Karpas-422 (cell line): ENCODE data around the gene TNS4. TPM values are rescaled to one million over a fixed set of nuclear protein-coding genes. Genes with fewer than 3 reads are reported as not detected.

Source experiments
- DNase-seq: peaks from one replicate; pipeline ENCODE4 v3.0.0-alpha.2; 2015
- H2AFZ ChIP-seq: fragments of 200-600 bp; sonication (generic); 2 replicates; pipeline ENCODE4 v1.6.1; 2014; ENCODE audit warnings: antibody characterized with exemption, low read length, mixed read lengths
- H3K27ac ChIP-seq: fragments of 200-600 bp; sonication (generic); 2 replicates; pipeline ENCODE4 v1.5.1; 2014; ENCODE audit warnings: mild to moderate bottlenecking, low read length, moderate library complexity
- H3K27me3 ChIP-seq: fragments of 200-600 bp; sonication (generic); 2 replicates; pipeline ENCODE4 v1.6.1; 2014; ENCODE audit warnings: low read length, mixed read lengths
- H3K36me3 ChIP-seq: fragments of 200-600 bp; sonication (generic); 2 replicates; pipeline ENCODE4 v1.6.1; 2014; ENCODE audit warnings: low read length, mixed read lengths; ENCODE audit not compliant: insufficient read depth
- H3K4me1 ChIP-seq: fragments of 200-600 bp; sonication (generic); 2 replicates; pipeline ENCODE4 v1.6.1; 2014; ENCODE audit warnings: mild to moderate bottlenecking, low read length, mixed read lengths
- H3K4me2 ChIP-seq: fragments of 200-600 bp; sonication (generic); 2 replicates; pipeline ENCODE4 v1.6.1; 2014; ENCODE audit warnings: low read length, low read depth, mild to moderate bottlenecking; ENCODE audit not compliant: poor library complexity, severe bottlenecking
- H3K4me3 ChIP-seq: fragments of 200-600 bp; sonication (generic); 2 replicates; pipeline ENCODE4 v1.5.1; 2014; ENCODE audit warnings: mild to moderate bottlenecking, antibody characterized with exemption, low read length, mixed read lengths
- H3K79me2 ChIP-seq: fragments of 200-600 bp; sonication (generic); 2 replicates; pipeline ENCODE4 v1.6.1; 2014; ENCODE audit warnings: mild to moderate bottlenecking, low read length, mixed read lengths
- H3K9ac ChIP-seq: fragments of 200-600 bp; sonication (generic); 2 replicates; pipeline ENCODE4 v1.6.0; 2014; ENCODE audit warnings: low read length
- H3K9me2 ChIP-seq: fragments of 200-600 bp; sonication (generic), shearing (Covaris generic); replicated peaks from 2 replicates; pipeline ENCODE4 v1.6.0; 2014; ENCODE audit warnings: mild to moderate bottlenecking, low read length, moderate library complexity; ENCODE audit not compliant: insufficient read depth
- H3K9me3 ChIP-seq: fragments of 300-700, 200-600 bp; sonication (generic); 2 replicates; pipeline ENCODE4 v1.6.1; 2014; ENCODE audit warnings: low read length, mixed read lengths
- H4K20me1 ChIP-seq: fragments of 200-600 bp; sonication (generic); 2 replicates; pipeline ENCODE4 v1.6.1; 2014; ENCODE audit warnings: mild to moderate bottlenecking, antibody characterized with exemption, low read length, low read depth; ENCODE audit not compliant: insufficient read depth
- total RNA-seq: library from RNA; depleted of rRNA; stranded (reverse); fragments of >200 nt; shearing (Covaris generic); gene quantifications from 2 replicates; pipeline ENCODE4 v1.2.3, GENCODE V29; 2014; ENCODE audit warnings: low replicate concordance

TNS4 gene
- total RNA-seq, 1 experiment from 2014 or later: not detected

- H3K27ac ChIP-seq: no peak overlapping the region
- no peak overlapping the region for H3K4me3 ChIP-seq
- H4K20me1 ChIP-seq: no peaks in the 10 kb centered on the region
- no peaks in the 10 kb centered on the region for H3K9me3 ChIP-seq
- H3K9me2 ChIP-seq: no peaks in the 10 kb centered on the region
- no peak overlapping the region for H2AFZ ChIP-seq
- H3K9ac ChIP-seq: no peak overlapping the region
- no peaks in the 10 kb centered on the region for H3K27me3 ChIP-seq
- no peaks in the 10 kb centered on the region for H3K4me1 ChIP-seq
- H3K79me2 ChIP-seq: no peaks in the 10 kb centered on the region
- no peak for DNase-seq
- no peaks in the 10 kb centered on the region for H3K36me3 ChIP-seq
- no peak overlapping the region for H3K4me2 ChIP-seq
Measured at GRCh38 chr17:40440166-40440565, 61.3 kb downstream of the TNS4 start.

DNA sequence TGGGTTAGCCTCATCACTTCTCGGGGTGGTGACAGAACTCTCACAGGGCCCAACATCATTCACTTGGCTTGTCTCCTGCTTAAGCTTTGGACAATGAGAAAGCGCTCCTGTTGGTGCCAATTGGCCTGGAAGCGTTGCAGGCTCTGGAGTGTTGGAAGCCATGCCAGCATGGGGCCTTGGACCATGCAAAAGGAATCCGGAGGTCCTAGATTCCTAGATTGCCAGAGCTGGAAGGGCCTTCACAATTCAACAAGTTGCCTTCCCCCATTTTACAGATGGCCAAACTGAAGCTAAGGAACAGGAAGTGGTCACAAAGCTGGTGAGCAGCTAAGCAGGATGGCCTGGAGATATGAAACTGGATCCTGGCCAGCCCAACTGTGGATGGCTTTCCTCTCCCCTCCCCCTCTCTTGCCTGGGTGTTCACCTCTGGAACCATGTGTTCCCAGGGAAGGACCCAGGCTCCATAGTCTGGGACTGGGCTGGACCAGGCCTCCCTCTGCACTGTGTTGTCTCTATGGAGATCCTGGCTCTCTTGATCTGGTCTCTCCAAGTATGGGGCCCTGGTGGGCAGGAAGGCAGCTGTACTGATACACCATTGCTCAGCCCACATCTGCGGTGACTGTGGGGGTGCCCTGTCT lies 64.2 kb downstream of the TNS4 start:
- Histone ChIP-seq H3K79me2 (no peaks in the 10 kb centered on the region), H3K27me3 (no peaks in the 10 kb centered on the region), H3K9me3 (no peaks in the 10 kb centered on the region), H3K9me2 (no peaks in the 10 kb centered on the region), H4K20me1 (no peaks in the 10 kb centered on the region), H3K9ac (no peak overlapping the region), H3K27ac (no peak overlapping the region), H3K4me2 (no peak overlapping the region), H3K36me3 (no peaks in the 10 kb centered on the region), H2AFZ (no peak overlapping the region), H3K4me1 (no peaks in the 10 kb centered on the region), H3K4me3 (no peak overlapping the region)
- DNase-seq: no peak

GRCh38 chr17:40436636-40437035 lies 64.8 kb downstream of the TNS4 start:
- DNase-seq: no peak
- Histone ChIP-seq H3K4me3 (no peak overlapping the region), H3K4me1 (no peaks in the 10 kb centered on the region), H3K9me2 (no peaks in the 10 kb centered on the region), H3K9me3 (no peaks in the 10 kb centered on the region), H3K27ac (no peak overlapping the region), H3K9ac (no peak overlapping the region), H4K20me1 (no peaks in the 10 kb centered on the region), H3K36me3 (no peaks in the 10 kb centered on the region), H3K4me2 (no peak overlapping the region), H3K27me3 (no peaks in the 10 kb centered on the region), H3K79me2 (no peaks in the 10 kb centered on the region), H2AFZ (no peak overlapping the region)

DNA sequence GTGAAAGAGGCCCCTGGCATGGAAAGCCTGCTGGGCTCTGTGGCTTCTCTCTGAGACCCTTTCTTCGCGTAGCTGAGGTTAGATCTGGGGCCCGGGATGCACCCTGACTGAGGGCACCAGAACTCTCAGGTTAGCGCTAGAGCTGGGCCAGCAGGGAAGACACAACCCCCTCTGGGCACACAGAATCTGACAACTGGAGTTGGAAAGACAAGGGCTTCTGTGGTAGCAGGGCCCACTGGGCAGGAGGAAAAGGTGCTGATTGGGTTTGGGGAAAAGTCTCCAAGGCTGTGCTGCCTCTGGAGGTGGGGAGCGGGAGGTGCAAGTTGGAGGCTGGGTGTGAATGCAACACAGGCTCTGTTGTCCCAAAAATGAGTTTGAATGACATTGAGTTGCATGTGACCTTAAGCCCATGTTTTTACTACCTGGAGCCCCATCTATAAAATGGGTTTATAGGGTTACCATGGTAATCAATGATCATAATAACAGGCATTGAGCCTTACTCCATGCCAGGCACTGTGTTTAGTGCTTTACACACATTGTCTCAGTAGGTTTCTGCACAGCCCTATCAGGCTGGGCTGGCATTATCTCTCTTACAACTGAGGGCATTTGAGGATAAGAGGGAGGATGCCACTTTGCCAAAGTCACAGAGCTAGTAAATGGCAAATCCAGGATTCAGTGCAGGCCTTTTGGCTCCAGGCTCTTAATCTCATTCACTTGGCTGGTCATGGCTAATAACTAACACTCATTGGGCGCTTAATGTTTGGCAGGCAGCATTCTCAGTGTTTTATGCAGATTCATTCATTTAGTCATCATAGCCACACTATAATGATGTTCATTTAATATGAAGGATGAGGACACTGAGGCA lies 67.6 kb downstream of the TNS4 start:
- Histone ChIP-seq H3K4me2 (no peak overlapping the region), H3K9ac (no peak overlapping the region), H3K36me3 (no peaks in the 10 kb centered on the region), H3K27me3 (no peaks in the 10 kb centered on the region), H3K9me3 (no peaks in the 10 kb centered on the region), H2AFZ (no peak overlapping the region), H3K4me3 (no peak overlapping the region), H3K79me2 (no peaks in the 10 kb centered on the region), H3K4me1 (no peaks in the 10 kb centered on the region), H3K9me2 (no peaks in the 10 kb centered on the region), H4K20me1 (no peaks in the 10 kb centered on the region), H3K27ac (no peak overlapping the region)
- DNase-seq: peak; percentile 66

- Histone ChIP-seq H3K79me2 (no peaks in the 10 kb centered on the region), H3K9me2 (no peaks in the 10 kb centered on the region), H3K4me3 (no peak overlapping the region), H3K27ac (no peak overlapping the region), H3K4me2 (no peak overlapping the region), H3K27me3 (no peaks in the 10 kb centered on the region), H3K9me3 (no peaks in the 10 kb centered on the region), H3K4me1 (no peaks in the 10 kb centered on the region), H3K9ac (no peak overlapping the region), H3K36me3 (no peaks in the 10 kb centered on the region), H4K20me1 (no peaks in the 10 kb centered on the region), H2AFZ (no peak overlapping the region)
- DNase-seq: no peak
Measured at GRCh38 chr17:40432864-40433528, 68.4 kb downstream of the TNS4 start.

DNA sequence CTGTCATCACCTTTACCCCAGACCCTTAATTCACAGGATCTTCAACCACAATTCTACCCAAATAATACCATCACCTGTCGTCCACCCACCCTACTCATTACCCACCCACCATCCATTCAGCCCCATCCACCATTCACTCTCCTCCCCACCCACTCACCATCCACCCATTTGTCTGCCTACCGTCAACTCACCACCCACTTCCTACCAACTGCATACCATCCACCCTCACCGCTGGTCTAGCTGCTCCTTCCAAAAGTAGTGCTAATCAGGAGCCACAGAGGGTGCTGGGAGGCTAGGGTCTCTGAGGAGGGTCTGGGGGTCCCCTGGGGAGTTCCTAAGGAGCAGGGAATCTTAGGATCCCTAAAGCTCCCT lies 70.2 kb downstream of the TNS4 start:
- Histone ChIP-seq H3K79me2 (no peaks in the 10 kb centered on the region), H4K20me1 (no peaks in the 10 kb centered on the region), H3K4me3 (no peak overlapping the region), H2AFZ (no peak overlapping the region), H3K9ac (no peak overlapping the region), H3K4me1 (no peaks in the 10 kb centered on the region), H3K36me3 (no peaks in the 10 kb centered on the region), H3K27ac (no peak overlapping the region), H3K9me2 (no peaks in the 10 kb centered on the region), H3K9me3 (no peaks in the 10 kb centered on the region), H3K27me3 (no peaks in the 10 kb centered on the region), H3K4me2 (no peak overlapping the region)
- DNase-seq: no peak

DNA sequence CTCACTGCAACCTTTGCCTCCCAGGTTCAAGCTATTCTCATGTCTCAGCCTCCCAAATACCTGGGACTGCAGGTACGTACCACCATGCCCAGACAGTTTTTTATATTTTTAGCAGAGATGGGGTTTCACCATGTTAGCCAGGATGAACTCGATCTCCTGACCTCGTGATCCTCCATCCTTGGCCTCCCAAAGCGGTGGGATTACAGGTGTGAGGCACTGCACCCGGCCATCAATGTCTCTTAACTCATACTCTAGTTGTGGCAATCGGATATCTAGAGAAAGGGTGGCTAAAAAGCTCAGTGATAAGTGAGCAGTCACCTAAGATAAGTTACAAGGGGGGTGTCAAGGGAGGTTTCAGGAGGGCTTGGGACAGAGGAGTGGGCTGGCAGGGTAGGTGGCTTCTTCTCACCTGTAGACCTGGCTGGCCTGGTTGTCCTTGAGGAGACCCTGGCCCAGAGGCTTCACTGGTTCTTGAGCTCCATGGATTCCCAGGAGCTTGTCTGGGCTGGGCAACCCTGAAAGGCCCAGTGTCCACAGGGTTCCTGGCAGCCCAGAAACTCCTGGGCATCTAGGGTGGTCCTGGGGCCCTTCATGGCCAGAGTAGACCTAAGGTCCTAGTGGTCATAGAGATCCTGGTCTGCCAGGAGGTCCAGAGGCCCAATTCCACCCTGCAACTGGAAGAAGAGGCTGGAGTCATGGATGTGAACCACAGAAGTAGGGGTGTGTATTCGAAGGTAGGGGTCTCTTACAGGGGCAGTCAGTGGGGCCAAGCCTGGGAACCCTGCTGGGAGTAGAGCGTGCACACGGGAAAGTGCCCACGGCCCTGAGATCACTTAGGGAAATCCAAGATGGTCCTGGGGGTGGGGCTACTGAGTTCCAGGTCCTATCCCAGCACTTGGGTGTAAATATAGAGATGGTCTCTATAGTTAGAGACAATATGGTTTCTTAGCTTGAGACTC lies 70.9 kb downstream of the TNS4 start:
- no peaks in the 10 kb centered on the region for H3K4me1 ChIP-seq
- no peaks in the 10 kb centered on the region for H3K27me3 ChIP-seq
- H3K36me3 ChIP-seq: no peaks in the 10 kb centered on the region
- no peak overlapping the region for H3K4me2 ChIP-seq
- no peak overlapping the region for H3K4me3 ChIP-seq
- no peak overlapping the region for H2AFZ ChIP-seq
- H3K79me2 ChIP-seq: no peaks in the 10 kb centered on the region
- H3K9me3 ChIP-seq: no peaks in the 10 kb centered on the region
- no peaks in the 10 kb centered on the region for H4K20me1 ChIP-seq
- H3K9me2 ChIP-seq: no peaks in the 10 kb centered on the region
- no peak overlapping the region for H3K27ac ChIP-seq
- DNase-seq: no peak
- no peak overlapping the region for H3K9ac ChIP-seq
